RWPE1 (cell line): ENCODE measurements around the gene SMYD3.

Source experiments
- CTCF ChIA-PET: fragments of 350-600 bp; sonication (Branson Sonifier 250); formaldehyde crosslinking; extraction: SDS; loops from one replicate; lab custom pipeline; 2021; lab: Yijun Ruan, JAX
- POLR2A ChIA-PET: fragments of 400-600 bp; formaldehyde crosslinking; extraction: SDS; loops from one replicate; lab custom pipeline; 2020; ENCODE audit warnings: antibody characterized with exemption; ENCODE audit not compliant: low non-redundant PET; lab: Yijun Ruan, JAX
- DNase-seq: peaks from one replicate; pipeline ENCODE4 v3.0.0; 2012; ENCODE audit warnings: low spot score
- H3K27ac ChIP-seq: fragments of 450-650 bp; 2 replicates; pipeline ENCODE4 v1.5.1; 2017
- CTCF ChIP-seq: fragments of 450-650 bp; conservative IDR thresholded peaks from 2 replicates; pipeline ENCODE4 v1.5.1; 2017; ENCODE audit warnings: low read depth, mild to moderate bottlenecking

SMYD3 gene

GRCh38 chr1:245791410-245792312 is 715.4 kb downstream of the SMYD3 start:
- no peak for DNase-seq
- CTCF ChIA-PET: no interaction called here
- POLR2A ChIA-PET: no interaction called here
- H3K27ac ChIP-seq: no peak overlapping the region
- no peak for TF ChIP-seq CTCF

- H3K27ac ChIP-seq: no peak overlapping the region
- TF ChIP-seq CTCF: no peak
- ChIA-PET CTCF (no interaction called here), POLR2A (no interaction called here)
- no peak for DNase-seq
Observed at GRCh38 chr1:245790441-245790840, 716.6 kb downstream of the SMYD3 start.

- POLR2A ChIA-PET: interaction anchor here (0.6 kb wide), 1 partner anchor 255 kb away, joined by 3 read pairs; no protein-coding TSS in a partner anchor
- H3K27ac ChIP-seq: no peak overlapping the region; the same call in 1 of the 2 replicates
- no peak for DNase-seq
- CTCF ChIA-PET: interaction anchor here (0.5 kb wide), 1 partner anchor 14 kb away, joined by 4 read pairs; no protein-coding TSS in a partner anchor
- no peak for TF ChIP-seq CTCF
Observed at GRCh38 chr1:245788886-245789285, 718.2 kb downstream of the SMYD3 start.

- no peak for TF ChIP-seq CTCF
- peak overlapping the region; percentile 58 for H3K27ac ChIP-seq
- DNase-seq: peak; percentile 48
- POLR2A ChIA-PET: interaction anchor here (0.6 kb wide), 1 partner anchor 74 kb away, joined by 3 read pairs; no protein-coding TSS in a partner anchor
- CTCF ChIA-PET: interaction anchor here (0.5 kb wide), 2 partner anchors 14 to 49 kb away, joined by 3 to 4 read pairs; no protein-coding TSS in a partner anchor
Observed at GRCh38 chr1:245788269-245788668, 718.8 kb downstream of the SMYD3 start.

- TF ChIP-seq CTCF: no peak
- no peak for DNase-seq
- H3K27ac ChIP-seq: no peak overlapping the region
- ChIA-PET POLR2A (no interaction called here), CTCF (no interaction called here)
Observed at GRCh38 chr1:245786948-245787347, 720.1 kb downstream of the SMYD3 start.

GRCh38 chr1:245779797-245780755 is 727.0 kb downstream of the SMYD3 start:
- DNase-seq: no peak
- POLR2A ChIA-PET: no interaction called here
- CTCF ChIA-PET: interaction anchor here (0.7 kb wide), 1 partner anchor 51 kb away, joined by 3 read pairs; no protein-coding TSS in a partner anchor
- no peak overlapping the region for H3K27ac ChIP-seq
- no peak for TF ChIP-seq CTCF
